GM18508 (cell line): Measurements from ENCODE around the gene PDLIM7.

ENCODE experiments used
- ATAC-seq: cut with Tn5 transposase; IDR thresholded peaks from one replicate; pipeline ENCODE4 v1.9.1; 2021; ENCODE audit warnings: moderate number of reproducible peaks; ENCODE audit not compliant: insufficient read depth, unreplicated experiment

PDLIM7 gene

DNA sequence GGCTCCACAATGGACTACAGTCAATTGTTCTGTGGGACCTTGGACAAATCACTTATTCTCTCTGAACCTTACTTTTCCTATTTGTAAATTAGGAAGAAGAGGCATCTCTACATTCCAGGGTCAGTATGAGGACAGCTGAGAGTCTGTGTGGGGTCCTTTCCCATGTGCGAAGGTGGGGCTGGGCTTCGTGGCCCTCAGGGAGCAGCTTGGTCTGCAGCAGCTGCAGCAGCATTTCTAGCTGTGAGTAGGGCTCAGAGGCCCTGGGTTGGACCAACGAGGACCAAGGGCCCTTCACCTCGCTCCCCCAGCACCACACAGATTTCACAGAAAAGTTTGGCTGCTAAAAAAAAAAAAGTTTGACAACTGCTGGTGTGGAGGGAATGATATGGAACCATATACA, 28.8 kb upstream of the PDLIM7 start:
- ATAC-seq = no peak

DNA sequence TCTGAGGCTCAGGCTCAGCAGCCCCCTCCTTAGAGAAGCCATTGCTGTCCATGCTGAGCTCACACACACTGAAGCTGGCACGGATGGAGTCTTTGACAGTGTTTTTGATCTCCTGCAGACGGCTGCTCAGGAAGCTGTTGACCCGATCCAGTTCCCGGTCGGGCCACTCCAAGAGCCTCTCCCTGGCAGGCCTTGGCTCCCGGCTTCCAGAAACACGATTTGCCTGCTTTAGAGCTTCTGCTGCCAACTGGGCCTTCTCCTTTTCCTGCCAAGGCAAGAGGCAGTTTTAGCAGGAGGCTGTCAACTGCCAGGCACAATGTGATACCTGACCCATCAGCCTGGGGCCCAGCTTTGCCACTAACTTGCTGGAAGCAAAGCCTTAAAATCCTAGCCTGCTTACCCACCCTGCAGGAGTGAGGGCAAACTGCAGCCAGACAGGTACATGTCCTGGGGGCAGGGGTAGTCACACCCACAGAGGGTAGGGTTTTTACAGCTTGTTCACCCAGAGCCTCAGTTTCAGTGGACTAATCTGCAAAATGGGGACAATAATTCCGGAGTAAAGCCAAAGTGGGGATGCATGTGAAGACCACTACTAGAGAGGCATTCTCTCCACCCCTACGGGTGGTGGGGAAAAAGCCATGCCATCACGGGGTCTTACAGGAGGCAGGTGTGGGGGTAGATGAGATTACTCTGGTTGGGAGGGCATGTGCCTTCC, 27.7 kb upstream of the PDLIM7 start:
- no peak for ATAC-seq

DNA sequence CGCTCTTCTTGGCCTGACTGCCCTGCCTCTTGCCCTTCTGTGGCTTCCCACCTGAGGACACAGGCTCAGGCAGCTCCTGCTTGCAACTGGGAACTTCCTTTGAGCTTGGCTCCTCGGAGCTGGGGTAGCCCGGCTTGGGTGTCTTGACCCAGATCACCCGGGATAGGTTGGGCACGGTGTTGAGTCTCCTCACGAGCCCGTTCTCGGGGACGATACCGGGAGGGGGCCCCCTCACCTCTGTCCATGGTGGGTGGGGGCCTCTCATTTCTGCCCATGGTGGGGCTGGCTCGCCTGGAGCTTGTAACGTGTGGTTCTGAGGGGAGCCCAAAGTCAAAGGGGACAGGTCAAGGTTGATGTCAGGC, 27.1 kb upstream of the PDLIM7 start:
- no peak for ATAC-seq

DNA sequence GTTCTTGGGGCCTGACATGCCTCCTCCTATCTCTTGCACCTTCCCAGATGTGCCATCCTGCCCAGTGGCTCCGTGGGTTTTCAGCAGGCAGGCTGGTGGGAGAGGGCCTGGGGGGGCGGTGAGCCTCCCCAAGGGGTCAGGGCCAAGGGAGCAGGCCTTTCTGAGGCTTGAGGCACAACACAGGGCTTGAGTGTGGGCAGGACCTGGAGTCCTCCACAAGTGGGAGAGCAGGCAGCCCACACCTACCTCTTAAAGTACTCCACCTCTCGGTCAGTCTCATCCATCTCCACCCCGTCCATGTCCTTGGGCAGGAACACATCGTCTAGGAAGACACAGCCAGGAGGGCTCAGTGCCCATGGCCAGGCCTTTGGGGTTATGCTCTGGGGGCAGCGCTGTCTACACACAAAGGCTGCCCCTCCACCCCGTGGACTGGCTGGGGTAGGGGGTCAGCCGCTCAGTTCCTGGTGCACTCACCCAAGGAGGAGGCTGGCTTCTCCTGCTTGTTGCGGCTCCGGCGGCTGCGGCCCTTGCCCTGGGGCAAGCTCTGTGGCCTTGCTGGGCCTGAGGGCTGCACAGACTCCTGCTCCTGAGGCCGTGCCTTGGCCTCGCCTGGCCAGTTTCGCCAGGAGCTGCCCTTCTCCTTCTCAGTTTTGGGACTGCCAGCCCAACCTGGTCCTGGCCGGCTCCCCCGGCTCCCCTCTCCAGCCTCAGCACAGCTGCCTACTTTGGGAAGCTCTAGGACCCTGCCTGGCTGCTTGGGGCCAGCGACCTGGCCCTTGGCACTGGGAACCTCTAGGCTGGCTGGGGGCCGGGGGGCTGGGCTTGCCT, 26.5 kb upstream of the PDLIM7 start:
- no peak for ATAC-seq

DNA sequence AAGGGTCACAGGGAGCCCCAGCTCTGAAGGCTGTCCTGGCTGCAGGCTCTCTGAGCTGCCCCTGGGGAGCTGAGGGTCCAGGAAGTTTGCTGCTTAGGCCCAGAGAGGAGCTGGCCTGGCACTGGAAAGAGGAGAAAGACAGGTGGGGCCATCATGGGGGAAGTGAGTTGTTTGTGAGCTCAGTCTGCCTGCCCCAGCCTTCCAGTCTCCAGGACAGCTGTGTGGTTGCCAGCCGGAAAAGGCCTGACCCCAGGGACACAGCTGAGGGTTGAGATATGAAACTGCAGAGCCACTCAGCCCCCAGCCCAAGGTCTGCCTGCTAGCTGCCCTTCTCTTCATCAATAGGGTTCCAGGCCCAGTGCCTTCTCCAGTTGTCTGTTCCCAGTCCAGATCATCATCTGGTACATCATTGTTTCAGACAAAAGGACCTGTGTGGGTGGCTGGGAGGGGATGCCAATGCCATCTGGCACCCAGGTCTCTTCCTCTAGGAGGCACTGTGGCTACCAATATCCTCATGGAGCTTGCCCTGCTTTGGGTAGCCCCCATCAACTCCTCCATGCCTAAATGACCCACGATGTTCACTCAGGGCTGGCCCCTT, 23.6 kb upstream of the PDLIM7 start:
- ATAC-seq = no peak

DNA sequence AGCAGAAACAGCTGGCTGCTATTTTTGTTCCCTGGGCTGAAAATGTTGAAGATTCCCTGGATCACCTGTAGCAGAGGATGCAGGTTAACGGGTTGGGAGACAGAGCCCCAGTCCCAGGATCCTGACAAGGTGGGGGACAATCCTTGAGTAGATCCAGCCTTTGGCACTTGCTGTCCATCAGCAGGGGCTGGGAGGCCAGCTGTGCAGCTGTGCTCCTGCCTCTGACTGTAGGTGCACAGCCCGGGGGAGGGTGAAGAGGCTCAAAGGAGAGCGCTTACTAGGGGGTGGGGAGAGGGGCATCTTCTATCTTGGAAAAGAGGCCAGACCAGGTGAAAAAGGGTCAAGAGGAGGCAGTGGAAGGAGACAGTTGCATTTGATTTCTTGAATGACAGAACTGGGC, 22.9 kb upstream of the PDLIM7 start:
- no peak for ATAC-seq

DNA sequence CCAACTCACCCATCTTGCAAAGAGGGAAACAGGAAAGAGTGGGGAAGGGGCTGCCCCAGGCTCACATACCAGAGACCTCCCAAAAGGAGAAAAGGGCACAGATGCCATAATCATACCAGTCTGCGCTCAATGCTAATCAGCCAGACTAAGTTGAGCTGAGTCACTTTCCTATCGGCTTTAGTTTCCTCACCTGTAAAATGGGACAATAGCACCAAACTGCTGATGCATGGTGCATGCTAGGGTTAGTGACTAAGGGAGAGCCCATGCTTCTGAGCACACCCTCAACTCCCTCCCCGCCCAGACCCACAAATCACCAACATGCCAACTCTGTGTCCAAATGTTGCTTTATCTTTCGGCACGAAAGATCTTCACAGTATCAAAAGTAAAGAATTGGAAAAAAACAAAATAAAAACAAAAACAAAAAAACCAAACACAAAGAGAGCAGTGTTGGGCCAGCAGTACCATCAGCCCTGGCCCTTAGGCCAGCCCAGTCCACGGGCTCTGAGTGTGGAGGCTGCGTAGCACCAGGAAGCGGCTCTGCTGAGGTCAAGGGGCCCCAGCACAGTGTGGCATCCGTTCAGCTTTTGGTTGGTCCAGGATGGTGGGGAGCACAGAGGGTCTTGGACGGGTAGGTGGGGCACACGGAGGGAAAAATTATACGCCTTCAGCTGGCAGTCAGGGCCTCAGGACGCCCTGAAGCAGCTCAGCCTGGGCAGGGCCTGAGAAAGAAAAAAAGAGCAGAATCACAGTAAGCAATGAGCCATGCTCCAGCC, 22.2 kb upstream of the PDLIM7 start:
- ATAC-seq = no peak

DNA sequence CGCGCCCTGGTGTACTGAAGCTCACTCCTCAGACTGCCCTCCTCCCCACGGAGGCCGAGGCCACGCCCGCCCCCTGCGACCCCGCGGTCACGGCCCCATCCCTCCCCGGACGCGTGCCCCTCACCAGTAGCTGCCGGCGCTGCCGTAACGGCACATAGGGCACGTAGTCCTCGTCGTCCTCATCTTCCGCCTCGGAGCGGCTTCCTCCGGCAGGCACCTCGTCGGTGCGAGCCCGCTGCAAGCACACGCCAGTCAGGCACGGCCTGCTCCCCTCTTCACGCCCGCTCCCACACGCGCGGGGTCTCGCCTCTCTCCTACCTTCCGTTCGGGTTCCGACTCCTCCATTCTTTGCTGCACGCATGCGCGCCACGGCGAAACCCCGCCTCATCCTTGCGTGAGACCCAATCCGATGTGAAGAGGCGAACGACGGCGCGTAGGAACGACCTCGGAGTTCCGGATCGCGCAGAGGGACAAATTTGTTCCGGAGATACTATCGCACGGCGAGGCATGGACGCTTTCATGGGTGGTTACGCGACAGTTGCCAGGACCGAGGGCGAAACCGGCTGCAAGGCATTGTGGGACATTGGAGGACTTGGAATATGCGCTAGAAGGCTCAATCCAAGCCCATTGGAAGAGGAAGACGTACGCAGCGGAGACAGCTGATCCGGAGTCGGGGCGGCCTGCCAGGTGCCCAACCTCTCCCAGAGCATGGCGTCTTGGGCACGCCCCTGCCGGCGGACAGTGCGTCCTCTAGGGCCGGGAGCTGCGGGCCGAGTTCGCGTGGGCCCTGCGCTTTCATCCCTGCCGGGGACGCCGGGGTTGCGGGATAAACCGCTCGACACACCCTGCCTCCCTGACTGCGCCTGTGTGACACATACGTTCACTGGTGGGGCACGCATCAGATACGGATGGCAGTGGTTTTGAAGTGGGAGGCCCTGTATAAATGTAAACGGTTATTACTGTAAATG, 19.5 kb upstream of the PDLIM7 start, which contains the start of gene DDX41:
Gene DDX41 (minus strand): TSS at position 361 of the 968 bp plus-strand sequence. CDS start 16 bp downstream, at position 345.
- peak; percentile 66 for ATAC-seq

DNA sequence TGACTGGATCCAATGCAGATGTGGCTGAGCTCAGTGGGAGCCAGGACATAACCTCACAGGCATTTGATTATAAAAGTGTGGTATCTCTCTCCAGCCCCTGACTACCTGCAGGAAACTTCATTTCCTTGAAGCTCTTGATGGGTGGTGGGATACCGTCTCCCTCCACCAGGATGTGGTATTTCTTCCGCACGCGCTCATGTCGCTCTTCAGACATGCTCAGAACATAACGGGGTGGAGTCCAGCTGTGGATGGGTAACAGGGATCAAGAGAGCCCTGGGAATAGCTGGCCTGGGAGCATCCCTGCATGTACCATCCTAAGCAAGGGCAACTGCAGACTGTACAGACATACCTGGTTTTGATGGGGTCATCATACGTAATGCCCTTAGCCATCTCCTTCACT, 18.2 kb upstream of the PDLIM7 start:
- no peak for ATAC-seq

DNA sequence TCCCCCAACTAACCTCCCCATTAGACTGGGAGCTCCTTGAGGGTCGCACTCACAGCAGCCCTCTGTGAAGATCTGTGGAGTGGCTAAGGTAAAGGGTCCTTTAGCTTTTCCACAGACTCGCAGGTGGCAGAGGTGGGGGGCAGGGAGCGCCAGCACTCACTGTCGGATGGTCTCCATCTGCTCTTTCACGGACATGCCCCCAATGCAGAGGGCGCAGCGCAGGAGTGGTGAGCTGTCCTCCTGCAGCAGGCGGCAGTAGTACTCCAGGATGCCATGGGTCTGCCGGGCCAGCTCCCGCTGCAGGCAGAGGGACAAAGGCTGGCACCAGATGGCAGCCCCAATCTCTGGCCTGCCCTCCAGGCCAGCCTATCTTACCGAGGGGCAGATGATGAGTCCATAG, 17.1 kb upstream of the PDLIM7 start:
- ATAC-seq = no peak

DNA sequence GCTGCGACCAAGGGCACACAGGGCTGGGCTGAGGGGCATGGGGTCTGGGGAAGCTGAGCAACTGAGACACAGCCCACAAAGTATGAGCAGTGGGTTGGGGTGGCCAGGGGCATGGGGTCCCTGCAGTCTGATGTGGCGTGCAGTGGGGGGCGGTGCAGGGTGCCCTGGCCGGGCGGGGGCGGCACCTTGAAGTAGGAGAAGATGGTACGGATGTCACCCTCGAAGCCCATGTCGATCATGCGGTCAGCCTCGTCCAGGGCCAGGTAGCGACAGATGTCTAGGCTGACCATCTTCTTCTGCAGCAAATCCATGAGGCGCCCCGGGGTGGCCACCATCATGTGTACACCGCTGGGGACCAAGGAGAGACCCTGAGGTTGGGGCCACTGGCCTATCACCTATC, 16.1 kb upstream of the PDLIM7 start:
- ATAC-seq = no peak

DNA sequence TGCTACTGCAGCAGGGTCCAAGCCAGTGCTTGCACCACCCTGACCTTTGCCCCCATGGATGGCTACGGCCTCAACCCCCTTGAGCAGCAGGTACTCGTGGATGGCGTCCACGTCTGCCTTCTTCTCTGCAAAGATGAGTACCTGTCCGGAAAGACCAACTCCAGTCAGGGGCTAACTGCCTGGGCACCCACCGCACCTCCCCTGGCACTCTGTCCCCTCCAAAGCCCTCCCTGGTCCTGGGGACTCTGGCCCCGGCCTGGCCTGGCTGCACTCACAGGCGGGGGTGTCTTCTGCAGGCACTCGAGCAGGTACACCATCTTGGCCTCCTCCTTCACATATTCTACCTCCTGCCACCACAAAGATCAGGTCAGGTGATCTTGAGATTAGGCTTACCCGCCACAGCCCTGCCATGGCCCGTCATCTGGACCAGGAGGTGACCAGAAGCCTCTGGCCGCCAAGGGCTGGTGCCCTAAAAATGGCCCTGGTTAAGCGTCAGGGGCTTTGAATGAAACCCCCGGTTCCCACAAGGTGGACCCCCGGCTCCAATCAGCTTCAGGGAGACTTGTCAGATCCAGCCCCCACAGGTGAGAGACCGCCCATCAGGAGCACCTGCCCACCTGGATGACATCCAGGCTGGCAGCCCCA, 15.5 kb upstream of the PDLIM7 start:
- ATAC-seq = no peak

DNA sequence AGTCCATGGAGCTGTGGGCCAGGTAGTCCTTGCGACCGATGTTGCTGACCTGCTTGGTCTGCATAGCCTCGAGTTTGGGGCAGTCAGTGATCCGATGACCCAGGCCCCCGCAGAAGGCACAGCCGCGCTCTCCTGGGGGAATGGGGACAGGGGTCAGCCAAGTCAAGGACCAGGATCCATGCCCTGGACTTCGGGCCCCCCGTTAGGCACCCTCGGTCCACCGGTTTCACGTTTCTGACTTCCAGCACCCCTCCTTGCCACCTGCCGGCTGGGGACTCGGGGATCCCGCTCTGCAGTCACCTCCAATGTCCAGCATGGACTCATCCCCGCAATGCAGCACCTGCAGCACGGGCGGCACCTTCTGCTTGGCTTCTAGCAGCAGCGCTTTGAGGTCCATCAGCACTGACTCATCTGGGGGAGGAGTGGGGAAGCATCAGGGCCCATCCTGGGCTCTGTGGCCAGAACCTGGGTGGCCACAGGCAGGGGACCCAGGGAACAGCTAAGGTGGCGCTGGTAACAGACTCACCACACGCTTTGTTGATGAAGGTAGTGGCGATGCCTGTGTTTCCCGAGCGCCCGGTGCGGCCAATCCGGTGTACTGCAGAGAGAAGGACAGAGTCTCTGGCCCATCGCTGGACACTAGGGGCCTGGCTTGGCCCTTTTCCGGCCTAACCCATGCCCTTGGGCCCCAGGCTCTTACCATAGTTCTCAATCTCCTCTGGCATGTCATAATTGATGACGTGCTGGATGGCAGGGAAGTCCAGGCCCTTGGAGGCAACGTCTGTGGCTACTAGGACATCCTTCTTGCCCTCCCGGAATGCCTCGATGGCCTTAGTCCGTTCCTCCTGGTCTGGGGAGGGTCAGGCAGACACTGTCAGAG, 14.6 kb upstream of the PDLIM7 start:
- ATAC-seq = no peak

DNA sequence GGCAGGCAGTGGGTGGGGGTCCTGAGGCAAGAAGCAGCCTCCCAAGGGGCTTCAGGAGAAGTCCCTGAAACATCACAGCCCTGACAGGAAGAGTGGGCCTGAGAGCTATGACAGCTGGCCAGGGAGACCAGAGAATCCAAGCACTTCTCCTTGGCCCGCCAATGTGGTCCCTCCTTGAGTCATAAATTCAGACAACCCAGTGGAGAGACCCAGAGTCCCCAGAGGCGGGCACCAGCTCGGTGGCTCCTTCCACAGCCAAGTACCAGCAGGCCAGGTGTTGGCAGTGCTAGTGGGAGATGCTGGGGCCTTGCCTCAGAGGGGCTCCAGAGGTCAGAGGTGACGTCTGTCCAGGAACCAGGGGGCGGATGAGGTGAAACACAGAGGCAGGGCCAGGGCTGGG, 13.8 kb upstream of the PDLIM7 start:
- no peak for ATAC-seq

DNA sequence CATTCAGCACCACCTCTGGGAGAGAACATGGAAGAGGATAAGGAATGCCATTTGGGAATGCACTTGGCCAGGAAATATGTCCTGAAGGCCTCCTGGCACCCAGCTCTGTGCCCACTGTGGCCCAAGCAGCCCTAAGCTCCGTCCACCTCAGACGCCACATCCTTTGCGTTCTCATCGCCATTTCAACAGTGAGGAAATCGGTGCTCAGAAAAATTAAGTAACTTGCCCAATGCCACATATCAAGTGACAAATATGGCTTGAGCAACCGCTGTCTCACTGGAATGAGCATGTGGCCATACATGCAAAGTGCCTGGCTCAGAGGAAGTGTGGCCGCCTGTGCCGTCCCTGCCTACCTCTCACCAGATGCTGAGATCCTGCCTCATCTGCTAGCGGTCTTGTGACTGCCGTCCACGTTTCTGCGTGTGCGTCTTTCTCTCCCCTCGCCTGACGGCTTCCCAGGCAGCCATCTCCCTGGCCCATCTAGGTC, 13.2 kb upstream of the PDLIM7 start:
- no peak for ATAC-seq

DNA sequence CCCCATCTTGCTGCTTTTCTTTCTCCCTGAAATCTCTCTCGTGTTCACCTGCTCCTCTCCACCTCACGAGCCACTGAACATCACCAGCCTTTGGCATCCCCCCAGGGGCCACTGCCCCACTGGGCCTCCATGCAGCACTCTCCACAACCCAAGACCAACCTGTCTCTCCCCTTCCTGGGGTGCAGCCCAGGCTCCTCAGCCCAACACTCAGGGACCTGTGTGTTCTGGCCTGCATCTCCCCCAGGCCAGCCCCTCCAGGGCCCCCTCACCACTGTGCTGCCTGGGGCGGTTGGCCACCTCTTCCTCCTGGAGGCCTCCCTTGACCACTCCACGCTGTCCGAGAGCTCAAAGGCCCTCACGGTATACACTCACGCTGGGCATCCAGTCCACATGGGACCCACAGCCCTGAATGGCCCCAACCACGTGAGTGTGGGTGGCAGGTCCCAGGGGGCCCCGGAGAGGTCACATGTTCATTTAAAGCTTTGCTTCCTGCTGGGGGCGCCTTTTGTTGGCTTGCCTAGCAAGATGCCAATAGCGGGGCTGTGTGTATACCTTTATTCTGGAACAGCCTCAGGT, 12.7 kb upstream of the PDLIM7 start:
- ATAC-seq = no peak

DNA sequence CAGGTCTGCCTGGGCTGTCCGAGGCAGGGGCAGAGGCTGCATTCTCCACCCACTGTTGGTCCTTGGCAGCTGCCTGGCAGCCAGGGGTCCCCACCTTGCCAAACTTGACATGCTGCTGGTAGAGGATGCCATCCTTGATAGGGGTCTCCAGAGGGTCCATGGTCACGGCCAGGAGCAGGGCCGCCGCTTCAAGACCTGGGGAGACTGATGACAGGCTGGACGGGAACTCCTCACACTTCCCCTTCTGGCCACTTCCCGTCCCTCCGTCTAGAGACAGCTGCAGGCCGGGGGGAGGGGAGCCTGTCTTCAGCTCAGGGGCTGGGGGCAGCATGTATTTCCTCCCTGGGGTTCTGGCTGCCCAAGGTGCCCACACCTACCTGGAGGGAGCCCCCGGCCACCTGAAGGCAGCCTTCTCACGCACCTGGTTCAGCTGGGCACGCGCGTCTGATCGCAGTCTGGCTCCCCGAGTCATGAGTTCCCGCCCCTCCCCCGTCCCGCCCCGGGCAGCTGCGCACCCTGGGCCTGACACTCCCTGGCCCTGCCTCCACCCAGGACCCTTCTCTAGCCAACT, 12.1 kb upstream of the PDLIM7 start, which contains the start of gene DOK3:
Gene DOK3 (minus strand): TSS at position 446 of the 571 bp plus-strand sequence. CDS start 286 bp downstream, at position 160.
- ATAC-seq = no peak
